GM18951 (cell line): ENCODE measurements around the gene ULK3.

Experiments
- POLR2A ChIP-seq: IDR thresholded peaks from 4 replicates; pipeline ENCODE4 v1.6.1; 2011; ENCODE audit warnings: mild to moderate bottlenecking; ENCODE audit not compliant: insufficient read length, insufficient read depth; ENCODE audit errors: extremely low read depth
- in situ Hi-C: fragments of 300-500 bp; cut with MboI; formaldehyde crosslinking; loops from one replicate; pipeline ENCODE4 v1.12.0; 2022; ENCODE audit warnings: low sequenced_read_pairs, mixed read lengths, inconsistent platforms; ENCODE audit not compliant: unreplicated experiment

The ULK3 gene

DNA sequence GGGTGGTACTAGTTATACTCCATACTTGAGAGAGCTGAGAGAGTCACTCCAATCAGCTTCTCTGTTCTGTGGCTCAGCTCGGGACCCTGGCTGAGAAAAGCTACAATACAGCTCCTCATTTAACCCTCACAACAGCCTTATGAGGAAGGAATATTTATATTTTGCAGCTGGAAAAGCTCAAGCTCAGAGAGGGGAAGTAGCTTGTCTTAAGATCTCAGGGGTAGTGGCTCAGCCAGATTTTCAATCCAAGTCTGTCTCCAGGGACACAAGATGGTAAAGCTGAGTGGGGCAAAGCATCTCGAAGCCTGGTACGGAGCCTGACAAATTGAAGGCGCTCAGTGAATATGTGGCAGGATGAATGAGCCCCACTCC lies 15.4 kb upstream of the ULK3 start:
- in situ Hi-C loops: no loop called here
- TF ChIP-seq POLR2A: no peak

GRCh38 chr15:74857671-74858368 lies 14.9 kb upstream of the ULK3 start:
- in situ Hi-C loops: no loop called here
- peak; percentile 3 for TF ChIP-seq POLR2A

DNA sequence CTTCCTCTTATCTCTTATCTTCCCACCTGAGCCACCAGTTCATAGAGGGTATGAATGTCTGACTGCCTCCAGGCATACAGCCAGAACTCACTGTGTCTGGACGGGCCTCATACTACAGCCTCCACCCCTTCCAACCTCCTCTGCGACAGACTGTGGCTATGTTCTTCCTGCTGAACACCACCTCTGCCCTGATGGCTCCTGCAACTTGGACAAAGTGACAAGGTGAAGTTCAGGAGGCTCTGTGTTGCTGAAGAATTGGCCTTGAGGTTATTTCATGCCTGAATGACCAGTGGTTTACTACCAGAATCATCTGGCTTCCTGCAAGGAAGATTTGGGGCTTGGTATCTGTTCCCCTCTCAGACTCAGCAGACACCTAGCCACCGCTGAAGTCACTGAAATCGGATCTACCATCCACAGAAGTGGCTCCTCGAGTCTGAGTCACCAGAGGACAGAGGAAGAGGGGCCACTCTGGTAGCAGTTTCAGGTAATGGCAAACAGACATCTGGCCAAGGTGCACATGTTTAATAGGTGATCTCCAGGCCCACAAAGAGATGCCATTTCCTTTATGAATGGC lies 14.2 kb upstream of the ULK3 start:
- TF ChIP-seq POLR2A: no peak
- in situ Hi-C loops: no loop called here

- TF ChIP-seq POLR2A: no peak
- in situ Hi-C loops: no loop called here
Measured at GRCh38 chr15:74856537-74856936, 13.6 kb upstream of the ULK3 start.

GRCh38 chr15:74855857-74856256 lies 12.9 kb upstream of the ULK3 start:
- in situ Hi-C loops: no loop called here
- TF ChIP-seq POLR2A: no peak

DNA sequence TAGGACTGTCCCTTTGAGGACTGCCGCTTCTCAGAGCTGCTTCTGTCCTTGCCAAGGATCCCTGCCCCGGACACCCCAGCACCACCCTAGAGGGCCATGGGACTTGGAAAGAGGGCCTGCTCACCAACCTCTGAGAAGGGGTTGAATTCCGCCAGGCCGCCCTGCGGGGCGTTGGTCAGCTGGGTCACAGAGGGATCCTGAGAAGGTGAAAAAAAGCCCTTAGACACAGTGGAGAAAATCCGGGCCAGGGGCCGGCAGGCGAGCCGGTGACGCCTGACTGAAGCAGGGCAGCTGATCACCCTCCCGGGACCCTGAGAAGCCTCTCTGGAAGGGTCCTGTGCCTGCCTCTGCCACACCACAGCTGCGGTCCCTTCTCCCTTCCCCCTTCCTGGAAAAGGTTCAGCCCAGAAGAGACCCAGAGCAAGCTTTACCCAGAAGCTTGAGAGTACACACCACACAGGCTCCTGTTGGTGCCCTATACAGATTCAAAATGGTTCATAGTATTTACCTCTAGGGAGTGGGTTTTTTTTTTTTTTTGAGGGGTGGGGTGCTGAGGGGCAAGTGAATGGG lies 11.6 kb upstream of the ULK3 start:
- TF ChIP-seq POLR2A: no peak
- in situ Hi-C loops: no loop called here

- in situ Hi-C loops: no loop called here
- no peak for TF ChIP-seq POLR2A
Measured at GRCh38 chr15:74851960-74852359, 9.0 kb upstream of the ULK3 start.

DNA sequence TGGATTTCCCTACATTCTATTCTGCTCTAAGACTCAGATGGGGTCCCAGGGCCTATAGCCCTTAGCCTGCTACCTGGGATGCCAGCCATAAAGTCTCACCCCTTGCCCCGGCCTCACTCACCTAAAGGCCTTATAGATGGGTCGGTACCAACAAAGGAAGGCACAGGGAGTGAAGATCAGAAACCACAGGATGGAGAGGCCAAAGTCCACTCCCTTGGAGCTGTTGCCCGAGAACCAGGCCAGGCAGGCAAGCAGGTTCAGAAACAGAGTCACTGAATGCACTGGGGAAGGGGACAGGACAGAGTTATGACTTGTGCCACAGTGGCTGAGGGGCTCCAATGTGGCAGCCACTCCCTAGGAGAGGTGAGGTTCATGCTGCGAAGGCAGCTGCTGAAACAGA lies 7.4 kb upstream of the ULK3 start:
- in situ Hi-C loops: no loop called here
- no peak for TF ChIP-seq POLR2A

DNA sequence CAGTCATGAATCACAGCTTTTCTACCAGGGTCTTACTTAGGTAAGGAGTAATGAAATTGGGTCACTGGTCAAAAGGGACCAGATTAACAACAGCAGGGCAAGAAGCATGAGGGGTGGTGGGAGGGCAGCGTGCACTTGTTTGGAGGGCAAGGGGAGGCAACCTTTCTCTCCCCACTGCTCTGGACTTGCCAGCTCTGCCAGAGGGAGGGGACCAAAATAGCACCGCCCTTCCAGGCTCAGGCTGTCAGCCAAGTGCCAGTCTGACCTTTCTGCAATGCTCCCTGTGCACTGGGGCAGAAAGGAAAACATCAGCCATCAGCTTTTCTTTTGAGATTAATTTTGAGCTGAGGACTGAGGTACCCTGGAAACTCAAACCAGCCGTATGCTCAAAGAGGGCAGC lies 4.5 kb upstream of the ULK3 start:
- TF ChIP-seq POLR2A: no peak
- in situ Hi-C loops: loop anchor here (10.0 kb wide), 1 partner anchor 47 kb away; the partner anchor contains the start of gene MPI

- TF ChIP-seq POLR2A: no peak
- in situ Hi-C loops: loop anchor here (10.0 kb wide), 1 partner anchor 49 kb away; the partner anchor contains the start of gene MPI
Measured at GRCh38 chr15:74845581-74845980, 2.6 kb upstream of the ULK3 start.

DNA sequence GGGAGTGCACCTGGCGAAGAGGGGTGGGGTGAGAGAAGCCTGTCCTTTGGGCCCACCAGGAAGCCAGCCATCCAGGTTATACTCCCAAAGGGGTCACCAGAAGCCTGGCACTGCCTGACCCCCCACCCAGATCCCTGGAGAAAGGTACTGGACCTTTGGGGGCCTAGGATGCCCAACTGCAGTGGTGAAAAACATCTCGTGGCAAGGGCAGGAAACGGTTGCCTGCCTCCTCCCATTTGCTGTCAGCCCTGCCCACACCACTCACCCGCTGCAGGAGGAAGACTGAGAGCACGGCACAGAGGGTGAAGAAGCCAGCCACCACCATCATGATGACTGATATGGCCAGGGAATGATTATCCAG lies 2.2 kb upstream of the ULK3 start:
- no peak for TF ChIP-seq POLR2A
- in situ Hi-C loops: loop anchor here (10.0 kb wide), 1 partner anchor 50 kb away; the partner anchor contains the start of gene MPI

- no peak for TF ChIP-seq POLR2A
- in situ Hi-C loops: loop anchor here (10.0 kb wide), 1 partner anchor 50 kb away; the partner anchor contains the start of gene MPI
Measured at GRCh38 chr15:74844319-74845207, 1.6 kb upstream of the ULK3 start.

DNA sequence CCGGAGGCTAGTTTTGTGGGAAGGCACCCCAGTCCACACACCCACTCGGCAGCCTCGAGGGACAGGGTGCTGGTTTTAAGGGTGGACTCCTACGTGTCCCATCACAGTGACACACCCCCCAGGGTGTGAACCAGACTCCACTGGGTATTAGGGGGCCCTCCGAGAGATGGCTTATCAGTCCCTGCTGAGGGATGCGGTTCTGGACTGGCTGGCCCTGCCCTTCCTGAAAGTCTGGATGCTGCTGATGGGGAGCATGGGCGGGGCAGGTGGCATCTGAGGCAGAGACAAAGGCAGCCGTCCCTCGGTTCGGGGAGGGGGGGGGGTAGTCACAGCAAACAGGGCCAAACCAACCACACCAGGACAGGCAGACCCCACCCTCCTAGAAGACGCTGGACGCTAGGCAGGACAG lies 939 bp upstream of the ULK3 start:
- in situ Hi-C loops: loop anchor here (10.0 kb wide), 1 partner anchor 51 kb away; the partner anchor contains the start of gene MPI

GRCh38 chr15:74843445-74843828 lies 481 bp upstream of the ULK3 start:
- no peak for TF ChIP-seq POLR2A
- in situ Hi-C loops: loop anchor here (10.0 kb wide), 1 partner anchor 51 kb away; the partner anchor contains the start of gene MPI

More for the DNA sequence above, 939 bp upstream of the ULK3 start:
- TF ChIP-seq POLR2A: no peak
